Trophoblast cell (in vitro differentiated cells and primary cell): ENCODE measurements around the gene RBP4.
A peak's percentile ranks its signal among the peaks of the same experiment; 100 is the strongest.

ENCODE experiments used
- DNase-seq, 2 donors: peaks; one replicate each; pipeline ENCODE4 v3.0.0-alpha.2; 2016
- H2AFZ ChIP-seq: 2 replicates; pipeline ENCODE4 v1.6.1; 2013; ENCODE audit warnings: low read length, moderate library complexity, mild to moderate bottlenecking; ENCODE audit not compliant: insufficient read depth, poor library complexity
- H2AK5ac ChIP-seq: 2 replicates; pipeline ENCODE4 v1.6.1; 2013; ENCODE audit warnings: mild to moderate bottlenecking, low read length
- H2BK120ac ChIP-seq: 2 replicates; pipeline ENCODE4 v1.6.1; 2013; ENCODE audit warnings: low read length, mild to moderate bottlenecking, moderate library complexity; ENCODE audit not compliant: insufficient read depth, poor library complexity
- H2BK12ac ChIP-seq: 2 replicates; pipeline ENCODE4 v1.6.1; 2013; ENCODE audit warnings: mild to moderate bottlenecking, low read length, moderate library complexity
- H2BK5ac ChIP-seq: 2 replicates; pipeline ENCODE4 v1.6.1; 2013; ENCODE audit warnings: low read length, low read depth, moderate library complexity, mild to moderate bottlenecking; ENCODE audit not compliant: poor library complexity
- H3K14ac ChIP-seq: 2 replicates; pipeline ENCODE4 v1.6.1; 2013; ENCODE audit warnings: mild to moderate bottlenecking, low read length
- H3K18ac ChIP-seq: 2 replicates; pipeline ENCODE4 v1.6.1; 2013; ENCODE audit warnings: mild to moderate bottlenecking, low read length
- H3K23ac ChIP-seq: 2 replicates; pipeline ENCODE4 v1.6.1; 2013; ENCODE audit warnings: low read length
- H3K27ac ChIP-seq: 2 replicates; pipeline ENCODE4 v1.5.1; 2013; ENCODE audit warnings: low read depth, mild to moderate bottlenecking, inconsistent platforms, low read length, moderate library complexity
- H3K27me3 ChIP-seq: 2 replicates; pipeline ENCODE4 v1.6.1; 2013; ENCODE audit warnings: inconsistent platforms, mild to moderate bottlenecking, low read length, moderate library complexity; ENCODE audit not compliant: insufficient read depth
- H3K36me3 ChIP-seq, 2 experiments: 1 replicate in 1 of 2; 2 replicates in 1 of 2; pipeline ENCODE4 v1.6.1; 2013; ENCODE audit warnings: low read length in 2 of 2, mild to moderate bottlenecking in 2 of 2, moderate library complexity in 1 of 2; ENCODE audit not compliant: insufficient read depth in 2 of 2, control insufficient read depth in 1 of 2
- H3K4ac ChIP-seq: 2 replicates; pipeline ENCODE4 v1.6.1; 2013; ENCODE audit warnings: low read depth, mild to moderate bottlenecking, low read length, moderate library complexity
- H3K4me1 ChIP-seq, 2 experiments: 1 replicate in 1 of 2; 2 replicates in 1 of 2; pipeline ENCODE4 v1.6.1; 2013; ENCODE audit warnings: low read length in 2 of 2, mild to moderate bottlenecking in 2 of 2, moderate library complexity in 1 of 2; ENCODE audit not compliant: insufficient read depth in 2 of 2, control insufficient read depth in 1 of 2
- H3K4me2 ChIP-seq: 2 replicates; pipeline ENCODE4 v1.6.1; 2013; ENCODE audit warnings: inconsistent platforms, mild to moderate bottlenecking, low read length, moderate library complexity
- H3K4me3 ChIP-seq: 2 replicates; pipeline ENCODE4 v1.5.1; 2013; ENCODE audit warnings: mild to moderate bottlenecking, low read depth, low read length, inconsistent platforms
- H3K79me1 ChIP-seq: one replicate; pipeline ENCODE4 v1.6.1; 2013; ENCODE audit warnings: low read length
- H3K79me2 ChIP-seq: 2 replicates; pipeline ENCODE4 v1.6.1; 2013; ENCODE audit warnings: low read length, mild to moderate bottlenecking; ENCODE audit not compliant: control insufficient read depth, insufficient read depth, poor library complexity
- H3K9ac ChIP-seq: 2 replicates; pipeline ENCODE4 v1.6.1; 2013; ENCODE audit warnings: mild to moderate bottlenecking, low read length
- H3K9me3 ChIP-seq: 2 replicates; pipeline ENCODE4 v1.6.1; 2013; ENCODE audit warnings: low read depth, mild to moderate bottlenecking, control low read depth, inconsistent platforms, low read length; ENCODE audit not compliant: insufficient read depth
- H4K12ac ChIP-seq: 2 replicates; pipeline ENCODE4 v1.6.1; 2013; ENCODE audit warnings: low read depth, mild to moderate bottlenecking, low read length, moderate library complexity
- H4K8ac ChIP-seq: 2 replicates; pipeline ENCODE4 v1.6.1; 2013; ENCODE audit warnings: low read depth, mild to moderate bottlenecking, low read length, moderate library complexity
- H4K91ac ChIP-seq: one replicate; pipeline ENCODE4 v1.6.1; 2013; ENCODE audit warnings: low read depth, mild to moderate bottlenecking, low read length, moderate library complexity
- WGBS: extraction: QIAGEN DNeasy Blood & Tissue Kit; methylation state at CpG from one replicate; pipeline ENCODE4 v1.1.7; 2013; ENCODE audit warnings: missing lambda C conversion rate; ENCODE audit not compliant: insufficient read length, insufficient coverage; ENCODE audit errors: extremely low coverage; 5-methylcytosine and 5-hydroxymethylcytosine counted together

RBP4 gene

DNA sequence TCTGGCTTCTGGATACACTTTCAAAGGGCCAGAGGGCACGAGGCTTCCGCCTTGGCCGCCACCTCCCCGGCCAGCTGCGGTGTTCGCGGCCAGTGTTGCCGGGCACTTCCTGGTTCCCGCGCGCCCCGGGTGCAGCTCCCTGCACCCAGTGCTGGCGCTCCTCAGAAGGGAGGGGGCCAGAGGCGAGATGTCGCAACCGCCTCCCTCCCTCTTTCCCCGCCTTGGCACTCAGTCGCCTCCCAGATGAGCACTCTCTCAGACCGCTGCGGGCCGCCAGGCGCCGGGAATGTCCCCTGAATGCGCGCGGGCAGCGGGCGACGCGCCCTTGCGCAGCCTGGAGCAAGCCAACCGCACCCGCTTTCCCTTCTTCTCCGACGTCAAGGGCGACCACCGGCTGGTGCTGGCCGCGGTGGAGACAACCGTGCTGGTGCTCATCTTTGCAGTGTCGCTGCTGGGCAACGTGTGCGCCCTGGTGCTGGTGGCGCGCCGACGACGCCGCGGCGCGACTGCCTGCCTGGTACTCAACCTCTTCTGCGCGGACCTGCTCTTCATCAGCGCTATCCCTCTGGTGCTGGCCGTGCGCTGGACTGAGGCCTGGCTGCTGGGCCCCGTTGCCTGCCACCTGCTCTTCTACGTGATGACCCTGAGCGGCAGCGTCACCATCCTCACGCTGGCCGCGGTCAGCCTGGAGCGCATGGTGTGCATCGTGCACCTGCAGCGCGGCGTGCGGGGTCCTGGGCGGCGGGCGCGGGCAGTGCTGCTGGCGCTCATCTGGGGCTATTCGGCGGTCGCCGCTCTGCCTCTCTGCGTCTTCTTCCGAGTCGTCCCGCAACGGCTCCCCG lies 34.4 kb downstream of the RBP4 start, which contains the start of gene FFAR4:
TSS of gene FFAR4 (plus strand) at position 231 of the 842 bp plus-strand sequence. CDS start at position 287, 56 bp downstream.
- peak in 1 of 2 donors; percentile 18 for DNase-seq
- peak within 1 kb of the TSS; percentile 98 for H3K4me2 ChIP-seq
- H3K4ac ChIP-seq = no peak within 1 kb of the TSS
- H3K14ac ChIP-seq = no peak within 1 kb of the TSS
- H3K27ac ChIP-seq = no peak within 1 kb of the TSS
- peaks cover 24% of the 10 kb centered on the region for H3K27me3 ChIP-seq
- H3K79me2 ChIP-seq = no peaks in the 10 kb centered on the region
- H4K91ac ChIP-seq = no peak within 1 kb of the TSS
- H3K79me1 ChIP-seq = no peaks in the 10 kb centered on the region
- H2BK12ac ChIP-seq = no peak within 1 kb of the TSS
- no peak within 1 kb of the TSS for H2BK5ac ChIP-seq
- H3K9me3 ChIP-seq = peaks cover 3% of the 10 kb centered on the region
- no peak within 1 kb of the TSS for H2AK5ac ChIP-seq
- H2BK120ac ChIP-seq = no peak within 1 kb of the TSS
- H3K9ac ChIP-seq = no peak within 1 kb of the TSS
- no peak within 1 kb of the TSS for H4K8ac ChIP-seq
- H4K12ac ChIP-seq = no peak within 1 kb of the TSS
- H3K18ac ChIP-seq = no peak within 1 kb of the TSS
- no CpG with 5 or more reads among the region's 85 CpGs for WGBS
- H3K4me3 ChIP-seq = peak within 1 kb of the TSS; percentile 55
- H2AFZ ChIP-seq = peak within 1 kb of the TSS; percentile 43
- peaks cover 7 to 12% of the 10 kb centered on the region in 2 experiments for H3K4me1 ChIP-seq
- no peaks in the 10 kb centered on the region for H3K36me3 ChIP-seq
- H3K23ac ChIP-seq = no peak within 1 kb of the TSS

DNA sequence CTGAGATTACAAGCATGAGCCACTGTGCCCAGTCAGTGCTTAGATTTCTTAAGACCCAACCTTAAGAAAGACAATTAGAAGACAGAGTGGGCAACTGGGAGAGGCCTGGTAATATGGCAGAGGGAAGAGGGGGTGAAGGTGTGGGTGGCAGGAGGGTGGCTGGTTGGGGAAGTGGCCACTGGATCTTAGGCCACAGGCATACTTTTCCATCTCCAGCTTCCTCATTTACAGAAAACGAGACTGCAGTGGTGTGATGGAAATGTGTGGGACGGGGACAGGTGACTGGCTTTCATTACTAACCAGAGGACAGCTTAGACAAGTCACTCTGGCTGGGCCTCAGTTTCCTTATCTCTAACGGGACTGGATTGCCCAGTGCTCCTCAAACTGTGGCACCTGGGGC lies 35.6 kb downstream of the RBP4 start:
- Histone ChIP-seq H3K18ac (no peak overlapping the region), H3K36me3 (no peaks in the 10 kb centered on the region), H3K4me3 (no peak overlapping the region), H2BK120ac (no peak overlapping the region), H2BK5ac (no peak overlapping the region), H3K27ac (no peak overlapping the region), H4K8ac (no peak overlapping the region), H3K4ac (no peak overlapping the region), H3K9me3 (peaks cover 3% of the 10 kb centered on the region), H2BK12ac (no peak overlapping the region), H3K4me2 (no peak overlapping the region), H3K79me1 (no peaks in the 10 kb centered on the region), H4K91ac (no peak overlapping the region), H3K79me2 (no peaks in the 10 kb centered on the region), H3K27me3 (peaks cover 24% of the 10 kb centered on the region), H3K14ac (no peak overlapping the region), H4K12ac (no peak overlapping the region), H2AFZ (no peak overlapping the region), H3K9ac (no peak overlapping the region), H2AK5ac (no peak overlapping the region), H3K23ac (no peak overlapping the region), H3K4me1 (peaks cover 9 to 12% of the 10 kb centered on the region in 2 experiments)
- DNase-seq = no peak
- WGBS = no CpG with 5 or more reads among the region's 3 CpGs

DNA sequence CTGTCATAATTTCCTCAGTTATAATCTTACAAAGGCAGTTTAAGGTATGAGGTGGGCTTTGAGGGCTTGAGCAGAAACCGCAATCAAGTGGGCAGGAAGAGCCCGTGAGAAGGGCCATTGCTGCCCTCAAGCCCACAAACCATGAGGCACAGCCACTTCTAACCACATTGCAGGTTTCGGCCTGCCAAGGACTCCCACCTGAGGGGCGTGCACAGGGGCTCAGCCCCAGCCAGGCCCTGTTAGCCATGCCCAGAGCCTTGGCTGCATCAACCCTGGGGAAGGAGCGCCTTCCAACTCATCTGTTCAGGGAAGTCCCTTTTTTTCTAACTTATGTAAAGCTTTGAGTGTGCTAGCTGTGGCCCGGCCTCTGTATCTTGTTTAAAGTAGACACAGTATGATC lies 40.5 kb downstream of the RBP4 start:
- H2AK5ac ChIP-seq = no peak overlapping the region
- no peak overlapping the region for H4K8ac ChIP-seq
- no peak overlapping the region for H2AFZ ChIP-seq
- H2BK5ac ChIP-seq = no peak overlapping the region
- peaks cover 5% of the 10 kb centered on the region for H3K9me3 ChIP-seq
- H3K27ac ChIP-seq = peak overlapping the region; percentile 13
- H3K9ac ChIP-seq = no peak overlapping the region
- peak overlapping the region; percentile 0 for H2BK120ac ChIP-seq
- no peak for DNase-seq
- peaks cover 2% of the 10 kb centered on the region for H3K79me1 ChIP-seq
- peaks cover 0 to 5% of the 10 kb centered on the region in 2 experiments for H3K4me1 ChIP-seq
- no peak overlapping the region for H4K12ac ChIP-seq
- no peak overlapping the region for H3K18ac ChIP-seq
- H3K79me2 ChIP-seq = no peaks in the 10 kb centered on the region
- no peak overlapping the region for H3K14ac ChIP-seq
- peak overlapping the region; percentile 17 for H4K91ac ChIP-seq
- no peak overlapping the region for H3K4ac ChIP-seq
- H3K27me3 ChIP-seq = no peaks in the 10 kb centered on the region
- no peak overlapping the region for H3K4me3 ChIP-seq
- WGBS = no CpG with 5 or more reads among the region's 6 CpGs
- no peak overlapping the region for H3K4me2 ChIP-seq
- H3K36me3 ChIP-seq = no peaks in the 10 kb centered on the region
- no peak overlapping the region for H3K23ac ChIP-seq
- no peak overlapping the region for H2BK12ac ChIP-seq

DNA sequence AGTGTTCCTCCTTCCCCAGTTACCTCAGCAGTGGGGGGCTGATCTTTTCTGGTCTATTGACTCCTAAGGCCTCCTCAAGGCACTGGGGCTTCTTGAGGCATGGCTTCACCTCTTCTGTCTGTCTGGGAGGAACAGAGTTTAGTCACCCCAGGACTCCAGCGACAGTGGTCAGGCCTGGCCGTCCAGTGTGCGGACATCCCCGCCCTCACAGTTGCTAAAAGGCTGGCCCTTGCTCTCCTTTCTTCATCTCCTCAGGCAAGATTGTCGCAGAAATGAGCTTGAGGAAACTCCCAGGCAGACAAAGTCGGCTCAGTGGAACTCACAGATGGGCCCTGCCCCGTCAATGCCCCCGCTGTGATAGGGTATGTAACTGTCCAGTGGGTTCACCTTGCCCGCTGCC lies 41.5 kb downstream of the RBP4 start:
- Histone ChIP-seq H2AFZ (no peak overlapping the region), H2AK5ac (no peak overlapping the region), H2BK5ac (no peak overlapping the region), H4K91ac (peak overlapping the region; percentile 1), H3K4me2 (no peak overlapping the region), H2BK120ac (no peak overlapping the region), H3K36me3 (no peaks in the 10 kb centered on the region), H3K27me3 (no peaks in the 10 kb centered on the region), H3K14ac (no peak overlapping the region), H3K79me1 (peaks cover 2% of the 10 kb centered on the region), H3K27ac (peak overlapping the region; percentile 14), H4K12ac (no peak overlapping the region), H3K4me1 (peaks cover 2 to 12% of the 10 kb centered on the region in 2 experiments), H3K9me3 (peaks cover 5% of the 10 kb centered on the region), H3K4me3 (no peak overlapping the region), H3K79me2 (no peaks in the 10 kb centered on the region), H4K8ac (no peak overlapping the region), H3K4ac (no peak overlapping the region), H3K23ac (no peak overlapping the region), H3K18ac (no peak overlapping the region), H3K9ac (no peak overlapping the region), H2BK12ac (no peak overlapping the region)
- WGBS = no CpG with 5 or more reads among the region's 9 CpGs
- no peak for DNase-seq
